Retinal pigment epithelial cell (primary cell): Measurements from ENCODE around the gene EXT2.

ENCODE experiments used
- DNase-seq: peaks from one replicate; pipeline ENCODE4 v3.0.0-alpha.2; 2010; ENCODE audit warnings: low read depth
- H3K4me3 ChIP-seq: 2 replicates; pipeline ENCODE4 v1.5.1; 2011; ENCODE audit warnings: mild to moderate bottlenecking, low read length, control low read depth, moderate library complexity
- TF ChIP-seq, protein P1 (sequence below): conservative IDR thresholded peaks from 2 replicates; pipeline ENCODE4 v1.5.1; 2011; ENCODE audit warnings: low read depth, low read length, control low read depth, inconsistent platforms

EXT2 gene

DNA sequence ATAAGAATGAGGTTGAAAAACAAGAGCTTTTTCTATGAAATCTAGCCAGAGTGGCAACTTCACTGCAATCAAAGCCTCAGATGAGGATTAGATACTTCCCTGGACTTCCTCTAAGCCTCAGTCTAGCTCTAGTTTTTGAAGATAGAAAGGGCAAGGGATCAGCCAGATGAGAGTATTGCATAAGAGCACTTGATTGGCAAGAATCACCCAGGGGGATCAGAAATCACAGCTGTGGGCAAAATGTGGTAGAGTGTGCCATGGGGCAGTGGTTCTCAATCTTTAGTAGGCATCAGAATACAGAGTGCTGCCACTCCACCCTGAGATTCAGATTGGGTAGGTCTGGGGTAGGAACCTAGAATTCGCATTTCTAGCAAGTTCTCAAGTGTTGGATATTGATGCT, 82.4 kb downstream of the EXT2 start:
- DNase-seq = no peak
- TF ChIP-seq, protein P1, sequence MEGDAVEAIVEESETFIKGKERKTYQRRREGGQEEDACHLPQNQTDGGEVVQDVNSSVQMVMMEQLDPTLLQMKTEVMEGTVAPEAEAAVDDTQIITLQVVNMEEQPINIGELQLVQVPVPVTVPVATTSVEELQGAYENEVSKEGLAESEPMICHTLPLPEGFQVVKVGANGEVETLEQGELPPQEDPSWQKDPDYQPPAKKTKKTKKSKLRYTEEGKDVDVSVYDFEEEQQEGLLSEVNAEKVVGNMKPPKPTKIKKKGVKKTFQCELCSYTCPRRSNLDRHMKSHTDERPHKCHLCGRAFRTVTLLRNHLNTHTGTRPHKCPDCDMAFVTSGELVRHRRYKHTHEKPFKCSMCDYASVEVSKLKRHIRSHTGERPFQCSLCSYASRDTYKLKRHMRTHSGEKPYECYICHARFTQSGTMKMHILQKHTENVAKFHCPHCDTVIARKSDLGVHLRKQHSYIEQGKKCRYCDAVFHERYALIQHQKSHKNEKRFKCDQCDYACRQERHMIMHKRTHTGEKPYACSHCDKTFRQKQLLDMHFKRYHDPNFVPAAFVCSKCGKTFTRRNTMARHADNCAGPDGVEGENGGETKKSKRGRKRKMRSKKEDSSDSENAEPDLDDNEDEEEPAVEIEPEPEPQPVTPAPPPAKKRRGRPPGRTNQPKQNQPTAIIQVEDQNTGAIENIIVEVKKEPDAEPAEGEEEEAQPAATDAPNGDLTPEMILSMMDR = no peak
- no peak overlapping the region for H3K4me3 ChIP-seq

DNA sequence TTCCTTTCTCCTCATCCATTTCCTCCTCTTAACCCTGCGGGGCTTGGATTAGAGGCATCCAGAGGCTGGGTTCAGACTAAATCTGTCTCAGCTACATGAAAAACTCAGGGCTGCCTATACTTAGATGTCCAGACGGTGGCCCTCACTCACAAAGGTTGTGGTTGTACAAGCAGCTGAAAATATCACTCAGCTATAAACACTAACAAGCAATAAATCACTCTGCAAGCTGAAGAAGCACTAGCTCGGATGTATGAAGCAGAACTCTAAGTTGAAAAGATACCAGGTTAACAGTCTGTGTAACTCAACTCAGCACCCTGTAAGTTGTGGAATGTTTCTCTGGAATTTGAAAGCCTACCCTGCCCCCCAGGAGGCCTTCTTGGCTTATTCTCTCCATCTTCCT, 82.9 kb downstream of the EXT2 start:
- DNase-seq = no peak
- H3K4me3 ChIP-seq = no peak overlapping the region
- TF ChIP-seq, protein P1 = peak; percentile 25

DNA sequence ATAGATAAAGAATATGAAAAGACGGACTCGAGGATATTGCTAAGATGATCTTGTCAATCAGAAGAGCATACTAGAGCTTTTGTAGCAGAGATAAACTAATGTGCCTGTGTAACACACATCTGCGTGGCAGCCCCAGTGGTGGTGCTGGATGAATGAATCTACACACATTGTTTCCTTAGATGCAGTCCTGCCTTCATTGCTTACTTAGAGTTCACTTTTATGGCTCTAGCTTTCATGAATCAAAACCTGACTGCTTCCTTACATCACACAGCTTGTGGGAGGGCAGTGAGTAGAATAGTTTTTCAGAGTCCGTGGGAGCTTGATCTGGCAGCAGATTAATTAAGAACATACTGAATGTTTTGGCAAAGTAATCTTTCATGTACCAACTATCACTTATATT, 83.7 kb downstream of the EXT2 start:
- TF ChIP-seq, protein P1 = no peak
- H3K4me3 ChIP-seq = no peak overlapping the region
- DNase-seq = no peak

DNA sequence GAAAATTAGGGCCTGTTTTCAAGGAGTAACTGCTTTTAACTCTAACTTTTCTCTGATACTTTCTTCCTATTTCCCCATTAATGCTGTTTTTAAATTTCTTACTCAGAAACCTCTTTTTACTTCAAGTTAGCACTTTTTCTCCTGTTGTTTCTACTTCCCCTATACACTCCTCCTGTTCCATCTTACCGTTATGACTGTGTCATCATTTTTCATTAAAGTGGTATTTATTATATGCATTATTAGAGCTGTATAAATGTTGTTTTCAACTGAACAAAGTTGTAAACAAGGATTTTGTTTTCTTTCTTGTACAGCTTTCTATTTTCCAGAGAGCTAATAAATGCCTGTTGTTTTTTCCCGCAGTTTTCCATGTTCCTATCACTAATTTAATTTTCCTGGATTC, 84.6 kb downstream of the EXT2 start:
- no peak for DNase-seq
- no peak overlapping the region for H3K4me3 ChIP-seq
- TF ChIP-seq, protein P1 = no peak

DNA sequence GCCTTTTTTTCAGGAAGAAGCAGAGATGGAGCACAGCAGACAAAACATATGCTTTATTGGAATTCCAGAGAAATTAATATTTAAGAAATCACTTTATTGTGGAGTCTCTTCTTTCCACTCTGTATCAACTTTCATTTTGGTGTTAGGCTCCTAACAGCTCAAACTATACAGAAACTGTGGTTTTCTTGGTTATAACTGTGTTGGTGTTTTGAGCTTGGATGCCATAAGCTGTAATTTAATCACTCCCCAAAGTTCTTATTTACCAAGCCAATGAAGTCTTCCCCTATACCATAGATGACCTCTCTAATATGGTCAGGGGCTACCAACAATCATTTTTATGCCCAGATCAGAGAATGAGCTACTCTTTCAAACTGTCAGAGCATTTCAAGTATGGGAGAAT, 90.0 kb downstream of the EXT2 start:
- no peak overlapping the region for H3K4me3 ChIP-seq
- TF ChIP-seq, protein P1 = no peak
- no peak for DNase-seq

DNA sequence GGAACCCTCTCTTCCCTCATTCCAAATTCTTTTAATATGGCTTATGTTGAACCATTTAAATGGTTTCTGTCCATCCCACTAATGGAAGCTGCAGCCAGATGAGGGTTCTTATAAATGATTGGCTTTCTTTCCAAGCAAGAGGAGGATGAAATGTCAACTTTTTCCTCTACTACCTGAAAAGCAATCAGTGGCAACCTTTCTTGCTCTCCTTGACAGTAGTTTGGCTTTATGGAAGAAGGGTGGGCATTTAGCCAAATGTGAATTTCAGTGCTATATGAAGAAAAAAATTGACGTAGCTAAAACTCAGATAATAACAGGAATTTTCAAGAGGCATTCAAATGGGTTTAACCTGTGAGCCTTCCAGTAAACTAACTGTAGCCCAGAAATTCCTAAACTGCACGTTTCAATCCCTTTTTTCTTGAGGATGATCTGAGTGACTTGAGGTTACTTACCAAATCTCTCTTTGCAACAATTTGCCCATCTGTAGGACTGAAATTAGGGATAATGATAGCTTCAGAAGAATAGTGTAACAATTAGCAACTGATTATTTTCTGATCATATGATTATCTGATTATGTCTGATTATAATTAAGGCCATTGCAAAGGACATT, 90.9 kb downstream of the EXT2 start:
- no peak overlapping the region for H3K4me3 ChIP-seq
- no peak for DNase-seq
- TF ChIP-seq, protein P1 = no peak

DNA sequence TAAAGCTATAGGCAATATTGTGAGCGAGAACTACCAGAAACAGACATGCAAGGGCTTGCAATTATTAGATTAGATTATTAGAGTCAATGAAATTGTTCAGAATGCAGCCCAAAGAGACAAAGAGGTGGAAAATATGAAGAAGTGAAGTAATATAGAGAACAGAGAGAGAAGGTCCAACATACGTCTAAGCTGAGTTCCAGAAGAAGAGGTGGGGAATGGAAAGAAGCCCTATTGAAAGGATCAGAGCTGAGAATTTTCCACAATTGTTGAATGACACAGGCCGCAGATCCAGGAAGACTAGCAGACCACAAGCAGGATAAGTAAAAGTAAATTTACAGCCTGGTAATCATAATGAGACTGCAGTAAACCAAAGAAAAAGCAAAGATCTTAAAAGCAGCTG, 93.2 kb downstream of the EXT2 start:
- no peak for DNase-seq
- H3K4me3 ChIP-seq = no peak overlapping the region
- TF ChIP-seq, protein P1 = no peak
